PC-9 (cell line): Measurements from ENCODE around the gene FEN1.

Experiments
- EZH2 ChIP-seq: fragments of 200-600 bp; sonication (generic); IDR thresholded peaks from 2 replicates; pipeline ENCODE4 v1.8.0; 2017; ENCODE audit warnings: antibody characterized with exemption, low read depth
- TF ChIP-seq, protein P1 (sequence below): fragments of 200-600 bp; sonication (generic); conservative IDR thresholded peaks from 2 replicates; pipeline ENCODE4 v1.6.1; 2017; ENCODE audit warnings: mixed run types, antibody characterized with exemption, mild to moderate bottlenecking, moderate library complexity

- TF ChIP-seq, protein P1, sequence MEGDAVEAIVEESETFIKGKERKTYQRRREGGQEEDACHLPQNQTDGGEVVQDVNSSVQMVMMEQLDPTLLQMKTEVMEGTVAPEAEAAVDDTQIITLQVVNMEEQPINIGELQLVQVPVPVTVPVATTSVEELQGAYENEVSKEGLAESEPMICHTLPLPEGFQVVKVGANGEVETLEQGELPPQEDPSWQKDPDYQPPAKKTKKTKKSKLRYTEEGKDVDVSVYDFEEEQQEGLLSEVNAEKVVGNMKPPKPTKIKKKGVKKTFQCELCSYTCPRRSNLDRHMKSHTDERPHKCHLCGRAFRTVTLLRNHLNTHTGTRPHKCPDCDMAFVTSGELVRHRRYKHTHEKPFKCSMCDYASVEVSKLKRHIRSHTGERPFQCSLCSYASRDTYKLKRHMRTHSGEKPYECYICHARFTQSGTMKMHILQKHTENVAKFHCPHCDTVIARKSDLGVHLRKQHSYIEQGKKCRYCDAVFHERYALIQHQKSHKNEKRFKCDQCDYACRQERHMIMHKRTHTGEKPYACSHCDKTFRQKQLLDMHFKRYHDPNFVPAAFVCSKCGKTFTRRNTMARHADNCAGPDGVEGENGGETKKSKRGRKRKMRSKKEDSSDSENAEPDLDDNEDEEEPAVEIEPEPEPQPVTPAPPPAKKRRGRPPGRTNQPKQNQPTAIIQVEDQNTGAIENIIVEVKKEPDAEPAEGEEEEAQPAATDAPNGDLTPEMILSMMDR, result no peak
- TF ChIP-seq EZH2, result no peak
Measured at GRCh38 chr11:61746442-61747191, 46.1 kb upstream of the FEN1 start.
